HEK293 (cell line): Measurements from ENCODE around the gene TBX4.

ENCODE experiments used
- CTCF ChIP-seq: fragments of 450-650 bp; formaldehyde crosslinking; IDR thresholded peaks from 2 replicates; pipeline ENCODE4 v1.5.1; 2016; ENCODE audit warnings: missing biosample characterization, missing genetic modification characterization
- GFI1B ChIP-seq: fragments of 450-650 bp; formaldehyde crosslinking; IDR thresholded peaks from 2 replicates; pipeline ENCODE4 v1.5.1; 2016; ENCODE audit warnings: missing biosample characterization, missing genetic modification characterization
- REPIN1 ChIP-seq: fragments of 450-650 bp; formaldehyde crosslinking; IDR thresholded peaks from 2 replicates; pipeline ENCODE4 v1.5.1; 2017; ENCODE audit warnings: missing biosample characterization, missing genetic modification characterization, low read depth
- TCF7L2 ChIP-seq: IDR thresholded peaks from 2 replicates; pipeline ENCODE4 v1.6.1; 2011; ENCODE audit warnings: low read depth, mild to moderate bottlenecking, inconsistent platforms, low read length, moderate library complexity, borderline replicate concordance
- ZBTB44 ChIP-seq: fragments of 450-650 bp; IDR thresholded peaks from 2 replicates; pipeline ENCODE4 v1.5.1; 2018; ENCODE audit warnings: missing biosample characterization, mild to moderate bottlenecking, missing genetic modification characterization
- ZFHX2 ChIP-seq: fragments of 450-650 bp; formaldehyde crosslinking; conservative IDR thresholded peaks from 2 replicates; pipeline ENCODE4 v1.5.1; 2016; ENCODE audit warnings: missing biosample characterization, missing genetic modification characterization
- ZNF10 ChIP-seq: fragments of 450-650 bp; formaldehyde crosslinking; IDR thresholded peaks from 2 replicates; pipeline ENCODE4 v1.5.1; 2017; ENCODE audit warnings: missing biosample characterization, missing genetic modification characterization
- ZNF133 ChIP-seq: fragments of 450-650 bp; formaldehyde crosslinking; IDR thresholded peaks from 2 replicates; pipeline ENCODE4 v1.5.1; 2016; ENCODE audit warnings: missing biosample characterization, missing genetic modification characterization
- ZNF292 ChIP-seq: fragments of 450-650 bp; formaldehyde crosslinking; IDR thresholded peaks from 2 replicates; pipeline ENCODE4 v1.5.1; 2016; ENCODE audit warnings: low read depth, missing biosample characterization, missing genetic modification characterization, borderline replicate concordance
- ZNF302 ChIP-seq: fragments of 450-650 bp; formaldehyde crosslinking; IDR thresholded peaks from 2 replicates; pipeline ENCODE4 v1.5.1; 2016; ENCODE audit warnings: missing biosample characterization, missing genetic modification characterization, low read depth
- ZNF391 ChIP-seq: fragments of 450-650 bp; formaldehyde crosslinking; IDR thresholded peaks from 2 replicates; pipeline ENCODE4 v1.5.1; 2016; ENCODE audit warnings: low read depth, missing biosample characterization, missing genetic modification characterization, borderline replicate concordance
- ZNF776 ChIP-seq: fragments of 450-650 bp; formaldehyde crosslinking; IDR thresholded peaks from 2 replicates; pipeline ENCODE4 v1.5.0; 2017; ENCODE audit warnings: missing biosample characterization, missing genetic modification characterization, borderline replicate concordance

- TF ChIP-seq ZNF10 (no peak), GFI1B (tag by site-specific recombination) (no peak), ZNF391 (tag by site-specific recombination) (no peak), ZFHX2 (tag by site-specific recombination) (no peak), ZNF292 (tag by site-specific recombination) (no peak), ZNF302 (no peak), TCF7L2 (no peak), ZNF776 (tag by site-specific recombination) (no peak), ZNF133 (tag by site-specific recombination) (no peak), ZBTB44 (no peak), CTCF (tag by site-specific recombination) (no peak), REPIN1 (tag by site-specific recombination) (no peak)
Observed at GRCh38 chr17:61491981-61492380, 39.8 kb downstream of the TBX4 start.
